GM19467 (cell line): ENCODE results near the gene SIX6.

Experiments
- ATAC-seq: cut with Tn5 transposase; IDR thresholded peaks from one replicate; pipeline ENCODE4 v1.9.1; 2021; ENCODE audit warnings: mild to moderate bottlenecking, moderate library complexity; ENCODE audit not compliant: unreplicated experiment

Gene SIX6

DNA sequence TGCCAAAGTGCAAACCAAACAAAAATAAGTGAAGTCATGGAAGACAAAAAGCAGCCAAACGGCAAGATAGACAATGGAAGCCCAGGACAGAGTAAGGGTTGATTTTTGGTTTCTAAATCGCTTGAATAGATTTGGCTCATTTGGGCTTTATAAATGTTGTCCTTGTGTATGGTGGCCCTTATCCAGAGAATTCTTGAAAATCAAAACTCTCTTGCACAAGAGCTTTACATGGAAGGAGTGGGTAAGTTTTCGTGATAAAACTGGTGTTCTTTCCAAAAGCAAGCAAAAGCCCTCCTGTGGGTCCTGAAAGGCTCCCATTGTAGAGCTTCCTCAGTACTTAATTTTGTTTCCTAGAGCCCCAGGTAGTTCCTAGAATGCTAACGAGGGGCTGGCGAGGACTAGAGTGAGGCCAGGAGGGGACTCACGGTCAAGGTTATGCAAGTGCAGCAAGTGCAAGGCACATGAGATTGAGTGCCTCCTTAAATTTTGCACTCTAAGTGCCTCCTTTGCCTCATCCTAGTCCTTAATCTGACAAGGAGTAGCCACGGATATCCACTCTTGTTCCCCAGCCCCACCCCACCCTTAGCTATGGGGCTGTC is 4.1 kb downstream of the SIX6 start:
- ATAC-seq, result no peak

DNA sequence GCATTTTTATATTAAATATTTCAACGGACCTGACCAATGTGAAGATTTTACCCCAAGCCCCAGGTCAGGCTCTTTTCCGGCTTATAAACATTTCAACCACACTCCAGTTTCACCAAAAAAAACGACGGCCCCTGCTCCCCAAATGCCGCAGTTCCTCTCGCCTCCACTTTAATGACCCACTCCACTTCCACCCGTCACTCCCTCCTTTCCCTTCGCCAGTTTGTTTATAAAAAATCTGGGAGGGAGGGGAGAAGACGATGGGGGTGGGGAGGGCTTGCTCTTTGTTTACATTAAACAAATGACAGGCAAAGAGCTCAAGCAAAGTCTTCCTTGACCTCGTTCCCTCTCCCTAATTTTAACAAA is 5.4 kb downstream of the SIX6 start:
- ATAC-seq, result no peak

DNA sequence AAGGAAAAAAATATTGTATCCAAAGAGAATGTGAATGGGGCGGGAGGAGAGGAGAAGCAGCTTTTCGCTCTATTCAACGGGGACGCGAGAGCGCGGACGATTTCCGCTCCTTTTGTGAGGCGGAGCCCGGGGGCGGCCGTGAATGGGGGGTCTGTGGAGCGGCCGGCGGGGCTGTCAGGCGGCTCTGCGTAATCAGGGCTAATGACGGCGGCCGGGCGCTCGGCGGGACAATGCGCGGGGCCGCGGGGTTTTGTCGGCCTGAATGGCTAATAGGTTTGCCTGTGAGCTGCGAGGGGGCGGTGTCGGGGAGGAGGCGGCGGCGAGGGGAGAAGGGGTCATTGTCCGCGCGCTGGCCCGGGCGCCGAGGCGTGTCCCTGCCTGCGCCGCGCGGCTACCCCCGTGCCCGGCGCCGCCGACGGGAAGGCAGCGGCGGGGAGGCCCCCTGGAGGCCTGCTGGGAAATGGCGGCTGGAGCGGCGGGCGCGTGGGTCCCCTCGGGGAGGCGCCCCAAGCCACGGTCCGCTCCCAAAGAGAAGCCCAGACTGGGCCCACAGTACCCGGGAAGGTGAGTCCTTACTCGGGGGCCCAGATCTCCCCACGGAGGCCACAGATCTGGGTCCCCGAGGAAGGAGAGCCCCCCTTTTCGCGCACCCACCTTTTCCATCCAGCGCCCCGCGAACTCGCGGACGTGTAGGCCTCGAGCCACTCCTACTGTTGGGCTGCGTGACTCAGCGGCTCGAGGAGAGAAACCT is 6.0 kb downstream of the SIX6 start:
- no peak for ATAC-seq

DNA sequence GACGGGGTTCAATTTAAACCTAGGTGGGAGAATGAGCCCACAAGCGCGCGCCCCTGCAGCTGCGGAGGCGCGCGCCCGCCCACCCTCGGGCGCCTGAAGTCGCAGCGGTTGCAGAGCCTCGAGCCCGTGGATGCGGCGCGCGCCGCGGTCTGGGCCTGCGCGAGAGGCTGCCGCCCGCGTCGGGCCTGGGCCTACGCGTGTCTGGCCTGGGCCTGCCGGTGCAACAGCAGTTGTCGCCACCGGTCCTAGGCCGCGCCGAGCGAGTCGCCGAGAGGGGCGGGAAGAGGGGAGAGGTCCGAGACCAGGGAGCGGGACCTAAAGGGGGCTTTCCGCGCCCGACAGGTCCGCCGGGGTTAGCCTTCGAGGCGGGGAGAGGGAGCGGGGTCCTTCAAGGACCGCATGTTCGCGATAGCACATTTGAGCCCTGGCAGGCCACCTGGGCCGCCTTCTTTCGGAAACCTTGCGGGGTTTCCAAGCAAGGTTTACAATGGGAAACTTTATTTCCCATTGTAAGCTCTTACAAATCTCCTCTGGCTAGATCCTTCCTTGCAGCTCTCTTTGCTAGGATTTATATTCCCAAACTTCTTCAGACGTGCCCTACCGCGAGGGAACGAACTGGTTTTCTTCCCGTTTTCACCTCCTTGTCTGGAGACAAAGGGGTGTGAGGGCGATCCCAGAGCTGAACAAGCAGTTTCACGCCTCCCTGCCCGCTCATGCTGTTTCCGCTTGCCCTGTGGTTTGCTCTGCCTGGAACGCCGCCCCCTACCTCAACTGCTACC is 6.8 kb downstream of the SIX6 start:
- no peak for ATAC-seq

DNA sequence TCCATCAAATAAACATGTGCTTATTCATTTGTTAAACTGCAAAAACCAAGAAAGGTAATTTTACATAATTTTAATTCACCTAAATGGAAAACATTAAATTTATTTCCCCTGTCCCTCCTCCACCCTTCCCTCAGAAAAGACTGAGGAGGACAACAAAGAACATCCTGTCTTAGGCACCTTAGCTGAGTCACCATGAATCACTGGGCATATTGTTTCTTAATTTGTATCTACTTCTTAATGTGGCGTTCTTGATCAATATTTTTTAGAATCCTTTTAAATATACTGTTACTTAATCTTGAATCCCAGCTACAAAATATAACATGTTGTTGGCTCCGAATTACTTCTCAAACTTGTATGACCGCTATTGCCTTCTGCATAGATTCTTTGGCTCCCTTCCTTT is 23.5 kb downstream of the SIX6 start:
- ATAC-seq, result no peak

DNA sequence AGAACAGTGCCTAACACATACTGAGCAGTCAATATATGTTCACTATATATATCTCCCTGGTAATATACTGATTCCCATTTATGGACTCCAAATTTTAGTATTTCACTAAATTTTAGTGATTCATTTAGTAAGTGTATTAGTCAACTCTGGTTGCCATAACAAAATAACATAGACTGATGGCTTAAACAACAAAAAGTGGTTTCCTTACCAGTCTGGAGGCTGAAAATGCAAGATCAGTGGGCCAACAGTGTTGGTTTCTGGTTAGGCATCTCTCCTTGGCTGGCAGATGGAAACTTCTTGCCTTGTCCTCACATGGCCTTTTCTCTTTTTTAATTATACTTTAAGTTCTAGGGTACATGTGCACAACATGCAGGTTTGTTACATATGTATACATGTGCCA is 28.7 kb downstream of the SIX6 start:
- ATAC-seq, result no peak

DNA sequence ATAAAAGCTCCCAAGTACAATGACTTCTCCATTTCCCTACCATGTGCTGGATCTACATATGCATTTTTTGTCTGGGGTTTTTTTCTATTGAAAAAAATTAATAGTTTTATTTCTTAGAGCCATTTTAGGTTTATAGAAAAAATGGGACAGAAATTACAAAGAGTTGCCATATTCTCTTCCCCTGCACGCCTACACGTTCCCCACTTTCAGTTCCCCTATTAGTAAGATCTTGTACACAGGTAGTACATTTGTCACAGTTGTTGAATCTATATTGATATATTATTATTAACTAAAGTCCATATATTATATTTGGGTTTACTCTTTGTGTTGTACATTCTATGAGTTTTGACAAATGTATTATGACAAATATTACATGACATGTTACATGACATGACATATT is 35.7 kb downstream of the SIX6 start:
- ATAC-seq, result no peak

DNA sequence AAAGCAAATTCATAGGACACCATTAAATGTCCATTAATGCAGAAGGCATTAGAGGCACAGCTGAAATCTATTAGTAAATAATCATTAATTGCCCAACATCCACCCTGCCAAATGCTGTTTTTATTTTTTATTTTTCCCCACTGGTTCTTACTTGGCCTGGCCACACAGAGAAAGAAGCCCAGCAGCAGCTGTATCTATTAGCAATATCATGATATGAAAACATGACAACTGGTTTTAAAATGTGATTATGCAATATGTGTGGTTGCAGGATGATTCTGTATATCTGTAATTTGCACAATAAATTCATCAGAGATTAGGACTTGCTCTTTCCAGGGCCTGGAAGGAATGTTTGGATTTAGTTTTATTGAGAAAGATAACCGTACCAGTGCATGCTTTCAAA is 44.9 kb downstream of the SIX6 start:
- no peak for ATAC-seq

DNA sequence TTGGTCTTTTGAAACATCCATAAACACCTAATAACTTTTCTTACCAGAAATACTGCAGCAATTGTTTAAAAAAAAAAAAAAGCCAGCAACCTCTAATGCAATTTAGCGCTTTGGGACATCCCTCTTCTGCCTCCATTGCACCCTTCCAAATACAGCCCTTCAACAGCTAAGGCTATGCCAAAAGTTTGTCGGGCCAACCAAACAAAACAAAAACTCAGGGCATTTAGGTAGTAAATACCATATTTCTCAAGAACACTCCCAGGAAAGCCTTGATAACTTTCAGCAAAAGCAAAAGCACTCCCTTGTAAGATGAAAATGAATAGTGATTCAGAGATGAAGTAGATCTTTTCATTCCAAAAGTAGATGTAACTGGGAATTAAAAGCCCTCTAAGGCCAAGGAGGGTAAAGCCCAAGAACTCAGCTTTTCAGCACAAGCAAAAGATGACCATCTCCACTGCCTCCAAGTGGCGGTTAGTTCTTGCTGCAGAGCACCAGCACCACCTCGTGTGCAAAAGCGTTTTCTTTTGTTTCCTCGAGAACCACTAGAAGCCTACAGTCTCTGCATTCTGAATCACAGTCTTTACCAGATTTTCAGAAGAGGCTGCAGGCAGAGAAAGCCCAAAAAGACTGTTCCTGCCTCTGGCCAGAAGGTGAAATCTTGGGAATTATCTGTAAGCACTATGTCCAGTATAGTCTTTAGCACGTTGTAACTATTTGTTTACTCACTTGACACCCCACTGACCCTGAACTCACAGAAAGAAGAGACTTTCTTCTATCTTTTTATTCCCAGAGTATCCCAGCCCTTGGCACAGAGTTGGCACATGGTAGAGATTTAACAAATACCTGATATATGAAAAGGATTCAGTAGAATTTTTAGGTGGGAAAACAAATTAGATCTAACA is 53.1 kb downstream of the SIX6 start:
- ATAC-seq, result no peak
